ENCODE results near the gene FAM98C. TPM values are rescaled to one million over a fixed set of nuclear protein-coding genes. Genes with fewer than 3 reads are reported as not detected.

The FAM98C gene
- polyA plus RNA-seq, 1 of the 3 experiments (the other 2 are of a cell fraction), result 26.7 TPM

GRCh38 chr19:38453596-38453995 lies 50.7 kb downstream of the FAM98C start:
- POLR2A ChIA-PET, result no interaction called here
- no peak for DNase-seq
- Histone ChIP-seq H3K9me3 (no peaks in the 10 kb centered on the region), H3K9ac (no peak overlapping the region), H3K4me1 (ENCODE audit: control insufficient read depth in 1 of 2, insufficient read depth in 2 of 2, low read depth in 1 of 2, low read length in 1 of 2) (no peaks in the 10 kb centered on the region), H3K36me3 (replicated peaks in 1 of 2; ENCODE audit: control insufficient read depth in 1 of 2, insufficient read depth in 2 of 2, low read length in 1 of 2) (no peaks in the 10 kb centered on the region), H4K20me1 (ENCODE audit: insufficient read depth) (no peaks in the 10 kb centered on the region), H3F3A (replicated peaks; ENCODE audit: insufficient read depth) (no peaks in the 10 kb centered on the region), H3K79me2 (ENCODE audit: insufficient read depth) (no peaks in the 10 kb centered on the region), H3K9me2 (no peaks in the 10 kb centered on the region), H3K4me3 (ENCODE audit: low read depth in 2 of 2, low read length in 1 of 2) (no peak overlapping the region), H3K27me3 (ENCODE audit: insufficient read depth) (no peaks in the 10 kb centered on the region), H3K4me2 (no peak overlapping the region), H2AFZ (ENCODE audit: low read depth) (no peak overlapping the region), H3K27ac (ENCODE audit: low read depth in 2 of 2, low read length in 1 of 2) (no peak overlapping the region)
- CTCF ChIA-PET, result interaction anchor here (0.7 to 1.0 kb wide), 3 partner anchors 51 to 262 kb away, joined by 3 to 5 read pairs (median 4); partner anchors contain the start of gene FAM98C
- WGBS (ENCODE audit: low lambda C conversion rate), result 73% methylated on average over 3 of the region's 3 CpGs
- no peak for TF ChIP-seq FOSL2 (IDR thresholded peaks at IDR 0.05; ENCODE audit: borderline replicate concordance, low read depth)
- TF ChIP-seq POLR2AphosphoS5 (IDR thresholded peaks at IDR 0.05; ENCODE audit: low read depth, low read length), result no peak
- no peak for TF ChIP-seq IRF3 (IDR thresholded peaks at IDR 0.05; ENCODE audit: low read depth, low read length)
- TF ChIP-seq RCOR1 (IDR thresholded peaks at IDR 0.05; ENCODE audit: low read length), result no peak
- TF ChIP-seq RAD21 (IDR thresholded peaks at IDR 0.05; ENCODE audit: low read length), result no peak
- no peak for TF ChIP-seq CTCF (IDR thresholded peaks at IDR 0.05)
- TF ChIP-seq GATA2 (CRISPR knock-in tag; IDR thresholded peaks at IDR 0.05), result no peak
- TF ChIP-seq FOXM1 (IDR thresholded peaks at IDR 0.05; ENCODE audit: low read depth), result no peak

- ChIA-PET CTCF (no interaction called here), POLR2A (no interaction called here)
- WGBS (ENCODE audit: low lambda C conversion rate), result 56% methylated on average over 4 of the region's 4 CpGs
- Histone ChIP-seq H3K27ac (ENCODE audit: low read depth in 2 of 2, low read length in 1 of 2) (no peak overlapping the region), H3K4me1 (ENCODE audit: control insufficient read depth in 1 of 2, insufficient read depth in 2 of 2, low read depth in 1 of 2, low read length in 1 of 2) (no peaks in the 10 kb centered on the region), H3F3A (replicated peaks; ENCODE audit: insufficient read depth) (no peaks in the 10 kb centered on the region), H4K20me1 (ENCODE audit: insufficient read depth) (no peaks in the 10 kb centered on the region), H3K27me3 (ENCODE audit: insufficient read depth) (no peaks in the 10 kb centered on the region), H3K9ac (no peak overlapping the region), H3K36me3 (replicated peaks in 1 of 2; ENCODE audit: control insufficient read depth in 1 of 2, insufficient read depth in 2 of 2, low read length in 1 of 2) (no peaks in the 10 kb centered on the region), H3K9me2 (no peaks in the 10 kb centered on the region), H2AFZ (ENCODE audit: low read depth) (no peak overlapping the region), H3K79me2 (ENCODE audit: insufficient read depth) (no peaks in the 10 kb centered on the region), H3K4me3 (ENCODE audit: low read depth in 2 of 2, low read length in 1 of 2) (no peak overlapping the region), H3K9me3 (no peaks in the 10 kb centered on the region), H3K4me2 (no peak overlapping the region)
- TF ChIP-seq REST (IDR thresholded peaks at IDR 0.05; ENCODE audit: low read depth, low read length), result peak; percentile 94
- TF ChIP-seq EP300 (IDR thresholded peaks at IDR 0.05; ENCODE audit: borderline replicate concordance in 1 of 2, low read depth in 1 of 2, low read length in 1 of 2), result no peak
- DNase-seq, result no peak
Observed at GRCh38 chr19:38455031-38455430, 52.1 kb downstream of the FAM98C start.
